H4 (cell line): ENCODE data around the gene TAB2. TPM values are rescaled to one million over a fixed set of nuclear protein-coding genes. Genes with fewer than 3 reads are reported as not detected.
"Not testable (repeated sequence)": the region's sequence is repeated elsewhere in the genome, so short reads cannot be mapped to it uniquely, and the experiment has no call there.

Experiments
- DNase-seq: peaks from one replicate; pipeline ENCODE4 v3.0.0-alpha.2; 2015; ENCODE audit warnings: low spot score
- total RNA-seq: library from RNA; depleted of rRNA; stranded (reverse); fragments of >200 nt; shearing (Covaris generic); gene quantifications from 2 replicates; pipeline ENCODE4 v1.2.3, GENCODE V29; 2014

Gene TAB2
- total RNA-seq, 1 experiment from 2014 or later, result 15.5 TPM

DNA sequence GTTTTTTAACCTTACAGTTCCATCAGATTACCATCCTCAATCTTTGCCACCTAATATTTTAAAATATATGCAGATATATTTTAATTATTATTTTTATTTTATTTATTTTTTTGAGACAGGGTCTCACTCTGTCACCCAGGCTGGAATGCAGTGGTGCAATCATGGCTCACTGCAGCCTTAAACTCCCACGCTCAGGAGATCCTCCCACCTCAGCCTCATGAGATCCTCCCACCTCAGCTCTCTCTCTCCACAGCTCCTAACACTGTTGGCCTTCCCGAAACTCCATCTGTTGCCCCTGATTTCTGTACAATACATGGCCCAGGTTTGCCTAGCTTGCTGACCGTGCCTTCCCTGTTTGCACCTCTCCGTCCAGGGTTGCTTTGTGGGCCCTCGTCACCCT, 4.4 kb upstream of the TAB2 start:
- DNase-seq, result no peak

DNA sequence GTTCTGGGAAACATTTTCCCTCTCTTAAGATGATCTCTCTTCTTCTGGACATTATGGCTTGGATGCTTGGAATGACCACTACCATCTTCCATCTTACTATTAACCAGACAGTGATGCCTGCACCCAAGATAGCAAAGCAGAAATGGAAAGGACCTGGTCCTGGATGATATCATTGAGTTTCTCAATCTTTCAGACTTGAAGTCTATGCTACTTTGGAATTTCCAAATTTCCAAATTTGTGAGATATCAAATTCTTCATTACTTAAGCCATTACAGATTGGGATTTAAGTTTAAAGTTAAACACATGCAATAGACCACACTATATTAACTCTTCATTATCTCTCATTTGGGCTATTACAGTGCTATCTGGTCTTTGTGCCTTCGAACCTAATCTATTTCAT, 3.7 kb upstream of the TAB2 start:
- DNase-seq, result no peak

DNA sequence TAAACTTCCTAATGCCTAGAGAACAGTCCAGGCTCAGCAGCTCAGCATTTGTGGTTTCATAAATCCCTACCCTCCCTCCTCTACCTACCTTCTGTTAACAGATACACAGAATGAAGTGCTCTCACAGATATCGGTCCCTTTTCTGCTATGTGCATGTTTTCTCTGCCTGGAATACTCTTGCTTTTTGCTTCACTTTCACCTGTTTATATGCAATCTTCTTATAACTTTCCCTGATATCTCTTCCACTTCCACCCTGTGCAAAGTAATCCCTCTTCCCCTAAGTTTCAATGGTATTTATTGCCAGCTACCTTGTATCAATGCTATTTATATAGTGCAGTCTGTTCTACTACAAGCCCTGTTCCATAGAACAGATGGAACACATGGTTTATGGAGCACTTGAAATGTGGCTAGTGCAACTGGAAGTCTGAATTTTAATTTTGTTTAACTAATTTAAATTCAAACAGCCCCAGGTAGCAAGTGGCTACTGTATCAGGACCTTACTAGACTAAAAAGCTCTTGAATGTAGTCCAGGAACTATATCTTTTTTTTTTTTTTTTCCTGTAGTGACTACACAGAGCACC, 3.1 kb upstream of the TAB2 start:
- no peak for DNase-seq

DNA sequence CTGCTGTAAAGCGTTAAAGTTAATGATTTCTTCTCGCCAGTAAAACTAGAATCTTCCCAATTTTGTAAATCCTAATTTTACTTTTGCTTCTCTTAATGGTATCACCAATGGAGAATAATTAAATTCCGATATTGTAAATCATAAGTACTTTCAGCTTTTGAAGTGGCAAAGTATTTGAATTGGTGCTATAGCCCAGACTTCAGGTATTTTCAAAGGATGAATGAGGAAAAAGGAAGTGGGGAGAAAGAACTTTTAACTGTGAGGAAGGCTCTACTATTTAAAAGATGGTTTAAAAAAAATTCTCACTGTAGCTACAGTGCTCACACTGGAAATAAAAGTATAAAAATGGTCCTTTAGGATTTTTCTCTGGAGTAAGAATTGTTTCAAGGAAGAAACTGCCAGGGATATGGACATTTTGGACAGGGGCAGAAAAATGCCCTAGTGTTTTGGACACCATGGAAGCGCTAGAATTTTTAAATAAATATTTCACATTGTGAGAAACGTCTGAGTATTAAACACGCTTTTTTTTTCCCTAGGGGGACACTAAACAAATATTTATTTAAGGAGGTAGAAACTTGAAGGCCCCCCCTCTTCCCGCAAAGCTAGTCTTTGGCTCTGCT, 1.3 kb upstream of the TAB2 start:
- no peak for DNase-seq

DNA sequence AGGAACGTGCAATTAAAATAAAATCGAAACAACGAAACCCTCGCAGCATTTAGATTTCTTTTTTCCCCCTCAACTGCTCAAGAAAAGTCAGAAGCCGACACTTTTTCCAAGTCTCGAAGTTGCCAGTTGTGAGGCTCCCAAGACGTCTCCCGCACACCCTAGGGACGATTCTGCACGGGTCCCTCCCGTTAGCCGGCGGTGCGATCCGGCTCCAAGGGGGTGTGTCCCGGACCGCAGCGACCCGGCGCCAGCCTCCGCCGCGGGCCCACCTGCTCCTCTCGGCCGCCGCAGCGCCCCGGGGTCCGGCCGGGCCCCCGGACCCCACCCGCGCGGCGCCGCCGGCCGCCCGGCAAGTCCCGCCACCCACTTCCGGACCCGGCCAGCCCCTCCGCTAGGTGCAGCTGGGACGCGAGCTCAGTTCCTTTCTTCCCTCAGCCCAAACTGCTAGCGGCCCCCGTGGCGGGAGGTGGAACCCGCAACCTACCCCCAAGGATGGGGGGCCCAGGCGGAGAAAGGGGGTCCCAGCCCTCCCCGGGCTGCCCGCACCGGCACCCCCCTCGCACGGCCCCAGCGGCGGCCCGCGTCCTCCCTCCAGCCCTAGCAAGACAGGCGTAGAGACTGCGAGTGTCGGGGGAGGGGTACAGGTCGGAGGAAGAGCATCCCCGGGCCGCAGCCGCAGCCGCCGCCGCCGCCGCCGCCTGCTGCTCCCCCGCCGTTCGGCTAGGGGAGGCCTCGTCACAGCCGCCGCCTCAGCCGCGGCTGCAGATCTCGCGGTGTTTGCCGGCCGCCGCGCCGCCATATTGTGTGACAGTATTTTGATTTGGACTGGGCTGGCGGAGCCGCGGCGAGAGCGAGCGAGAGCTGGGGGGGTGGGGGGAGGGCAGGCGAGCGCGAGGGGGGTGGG, 520 bp upstream of the TAB2 start:
- DNase-seq, result peak; percentile 78

DNA sequence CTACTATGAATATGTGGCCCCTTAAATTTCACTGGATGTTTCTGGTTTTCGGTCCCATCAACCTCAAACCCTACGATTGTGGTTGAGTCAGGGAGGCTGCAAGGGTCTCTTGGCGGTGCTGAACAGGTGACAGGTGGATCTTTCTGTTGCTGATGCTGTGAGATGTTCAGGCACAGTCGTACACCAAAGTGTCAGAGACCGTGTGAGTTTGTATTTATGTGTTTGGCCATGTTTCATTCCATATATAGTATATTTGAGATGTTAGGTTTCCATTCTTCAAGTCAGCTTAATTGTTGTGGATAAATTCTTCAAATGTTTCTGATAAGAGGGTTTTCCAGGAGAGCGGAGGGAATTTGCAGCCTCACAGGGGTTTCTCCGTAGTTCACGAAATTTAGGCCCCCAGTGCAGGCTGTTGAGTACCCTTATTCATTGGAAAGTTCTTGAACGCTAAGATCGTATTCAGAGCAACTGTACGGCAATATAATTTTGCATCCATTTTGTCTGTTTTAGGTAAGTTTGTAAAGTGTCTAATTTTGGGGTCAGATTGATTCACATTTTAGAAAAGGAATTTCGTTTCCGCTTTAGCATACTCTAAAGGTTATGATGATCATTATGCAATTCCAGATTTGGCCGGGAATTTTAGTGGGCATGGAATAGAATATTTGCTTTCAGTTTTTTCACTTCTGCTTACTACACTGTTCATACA, 1.2 kb downstream of the TAB2 start:
- peak; percentile 3 for DNase-seq

DNA sequence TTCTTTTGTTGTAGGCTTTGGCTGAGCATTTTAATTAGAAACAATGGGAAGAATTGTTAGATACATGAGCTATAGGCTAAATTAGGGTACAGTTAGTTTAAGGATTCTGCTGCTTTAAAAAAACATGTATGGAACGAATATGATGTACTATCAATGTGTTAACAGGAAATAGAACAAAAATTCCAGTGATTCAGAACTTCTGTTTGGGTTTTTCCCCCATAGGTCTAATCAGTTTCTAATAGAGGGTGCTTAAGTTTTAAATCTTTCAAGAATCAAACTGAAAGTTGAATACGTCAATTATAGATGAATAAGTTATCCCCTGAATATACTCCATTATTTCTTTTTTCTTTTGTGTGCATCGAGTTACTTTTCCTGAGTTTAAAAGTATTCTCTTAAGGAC, 1.9 kb downstream of the TAB2 start:
- no peak for DNase-seq

DNA sequence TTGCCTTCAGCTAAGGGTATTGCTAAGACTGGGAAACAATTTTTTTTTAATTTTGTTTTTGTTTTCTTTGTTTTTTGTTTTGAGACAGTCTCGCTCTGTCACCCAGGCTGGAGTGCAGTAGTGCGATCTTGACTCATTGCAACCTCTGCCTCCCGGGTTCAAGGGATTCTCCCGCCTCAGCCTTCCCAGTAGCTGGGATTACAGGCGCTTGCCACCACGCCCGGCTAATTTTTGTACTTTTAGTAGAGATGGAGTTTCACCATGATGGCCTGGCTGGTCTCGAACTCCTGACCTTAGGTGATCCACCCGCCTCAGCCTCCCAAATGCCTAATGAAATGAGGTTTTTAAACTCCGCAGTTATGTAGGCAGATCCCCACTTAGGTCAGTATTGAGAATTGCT, 2.5 kb downstream of the TAB2 start:
- not testable (repeated sequence) for DNase-seq

DNA sequence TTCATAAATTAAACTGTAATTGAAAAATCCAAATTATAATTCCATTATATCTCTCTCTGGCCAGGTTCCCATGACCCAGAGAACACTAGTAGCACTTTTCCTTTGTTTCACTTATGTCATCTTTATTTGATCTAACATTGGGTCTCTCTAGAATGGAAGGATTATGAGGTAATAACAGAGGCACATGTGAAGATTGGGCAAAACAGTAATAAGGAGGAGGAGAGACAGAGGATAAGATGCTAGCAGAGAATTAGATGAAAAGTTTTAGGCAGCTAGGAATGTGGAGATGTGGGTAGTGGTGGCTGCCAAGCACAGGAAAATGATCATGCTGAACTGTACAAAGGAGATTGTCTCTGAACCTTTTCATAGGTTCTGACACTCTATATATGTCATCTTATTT, 3.3 kb downstream of the TAB2 start:
- no peak for DNase-seq

DNA sequence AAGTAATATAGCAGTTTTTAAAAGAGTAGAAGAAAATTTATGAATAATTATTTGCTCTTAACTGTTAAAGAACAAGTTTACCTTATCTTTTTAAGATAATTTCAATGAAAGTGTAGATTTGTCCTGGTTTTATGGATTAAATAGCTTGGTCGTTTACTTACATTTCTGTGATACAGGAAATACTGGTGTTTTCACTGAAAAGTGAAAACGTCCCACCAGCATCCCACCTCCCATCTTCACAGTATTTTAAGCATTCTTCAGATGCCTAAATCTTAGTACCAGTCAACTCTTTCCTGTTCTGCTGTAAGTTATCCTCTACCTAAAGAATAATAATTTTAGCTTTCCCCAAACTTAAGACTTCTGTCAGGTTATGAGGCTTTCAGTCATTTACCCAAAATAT, 5.8 kb downstream of the TAB2 start:
- DNase-seq, result no peak

DNA sequence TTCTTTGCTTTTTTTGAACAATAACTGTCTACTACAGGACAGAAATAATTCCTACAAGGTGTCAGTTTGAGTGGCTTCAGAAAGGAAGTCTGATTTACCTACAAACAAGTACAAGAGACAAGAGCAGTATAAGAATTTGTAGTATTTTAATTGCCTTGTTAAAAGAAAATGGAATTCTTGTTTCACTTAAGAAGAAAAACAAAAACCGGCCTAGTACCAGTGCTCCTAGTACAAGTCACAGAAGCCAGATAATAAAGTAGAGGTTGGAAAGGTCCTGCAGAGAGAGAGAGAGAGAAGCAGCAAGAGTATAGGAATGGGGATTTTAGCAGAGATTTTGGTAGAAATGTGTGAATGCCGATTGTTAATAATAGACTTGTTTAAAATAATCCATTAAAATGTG, 6.4 kb downstream of the TAB2 start:
- no peak for DNase-seq

DNA sequence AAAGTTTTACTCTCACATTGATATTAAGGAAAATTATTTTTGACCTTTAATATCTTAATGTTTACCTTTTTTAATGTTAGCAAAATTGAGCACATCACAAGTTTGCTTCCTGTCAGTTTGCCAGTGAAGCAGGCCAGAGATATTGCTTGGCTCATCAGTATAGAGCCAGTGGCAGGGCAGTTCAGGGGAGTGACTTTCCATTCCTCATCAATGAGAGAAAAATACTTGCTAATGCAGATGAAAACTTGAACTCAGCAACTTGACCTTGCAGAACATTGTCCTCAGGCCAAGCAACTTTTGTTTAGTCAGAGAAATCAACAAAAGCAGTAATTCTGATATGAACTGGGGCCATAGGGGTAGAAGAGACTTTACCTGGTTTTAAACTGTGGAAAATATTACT, 6.9 kb downstream of the TAB2 start:
- DNase-seq, result no peak

DNA sequence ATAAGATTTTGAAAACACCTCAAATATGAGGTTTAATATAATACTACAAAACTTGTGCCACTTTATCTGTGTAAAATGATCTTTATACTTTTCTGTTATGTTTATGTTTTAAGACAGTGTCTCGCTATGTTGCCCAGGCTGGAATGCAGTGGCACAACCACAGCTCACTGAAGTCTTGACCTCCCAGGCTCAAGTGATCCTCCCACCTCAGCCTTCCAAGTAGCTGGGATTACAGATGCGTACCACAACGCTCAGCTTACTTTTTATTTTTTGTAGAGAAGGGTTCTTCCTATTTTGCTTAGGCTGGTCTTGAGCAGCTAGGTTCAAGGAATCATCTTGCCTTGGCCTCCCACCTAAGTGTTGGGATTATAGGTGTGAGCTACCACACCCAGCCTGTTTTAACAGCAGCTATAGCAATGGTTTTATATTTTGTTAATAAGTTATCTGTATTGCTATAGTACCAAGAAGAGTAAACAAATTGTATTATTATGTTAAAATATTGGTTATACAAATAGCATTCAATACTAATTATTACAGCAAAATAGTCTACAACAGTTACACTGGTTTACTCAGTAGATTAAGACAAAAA, 8.2 kb downstream of the TAB2 start:
- DNase-seq, result no peak

DNA sequence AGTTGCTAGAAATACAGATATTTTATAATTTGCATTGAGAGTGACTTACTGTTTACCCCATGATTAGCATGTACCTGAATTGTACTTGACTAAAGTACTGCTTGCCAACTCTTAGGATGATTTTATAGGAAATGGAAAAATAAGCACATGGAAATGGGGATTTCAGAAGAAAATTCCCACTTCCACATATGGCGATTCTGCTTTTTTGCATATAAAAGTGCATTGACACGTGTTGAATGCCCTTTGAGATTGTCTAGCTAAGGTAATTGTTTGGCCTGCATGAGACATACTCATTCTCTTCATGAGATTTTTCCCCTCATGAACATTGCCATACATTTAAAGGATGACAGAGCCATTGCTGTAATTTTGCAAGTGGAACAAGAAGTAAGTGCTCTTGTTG, 10.1 kb downstream of the TAB2 start:
- no peak for DNase-seq

DNA sequence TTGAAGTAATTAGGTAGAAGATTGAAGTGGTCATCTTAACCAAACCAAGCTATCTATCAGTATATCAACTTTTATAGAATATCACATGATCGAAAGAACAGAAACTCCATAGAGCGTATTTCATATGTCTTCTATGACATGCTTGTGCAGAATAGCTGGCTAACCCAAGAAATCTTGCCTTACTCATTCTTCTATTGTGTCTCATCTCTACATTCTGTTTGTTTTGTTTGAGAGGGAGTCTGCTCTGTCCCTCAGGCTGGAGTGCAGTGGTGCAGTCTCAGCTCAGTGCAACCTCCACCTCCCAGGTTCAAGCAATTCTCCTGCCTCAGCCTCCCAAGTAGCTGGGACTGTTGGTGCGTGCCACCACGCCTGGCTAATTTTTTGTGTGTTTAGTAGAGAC, 10.6 kb downstream of the TAB2 start:
- DNase-seq, result no peak

DNA sequence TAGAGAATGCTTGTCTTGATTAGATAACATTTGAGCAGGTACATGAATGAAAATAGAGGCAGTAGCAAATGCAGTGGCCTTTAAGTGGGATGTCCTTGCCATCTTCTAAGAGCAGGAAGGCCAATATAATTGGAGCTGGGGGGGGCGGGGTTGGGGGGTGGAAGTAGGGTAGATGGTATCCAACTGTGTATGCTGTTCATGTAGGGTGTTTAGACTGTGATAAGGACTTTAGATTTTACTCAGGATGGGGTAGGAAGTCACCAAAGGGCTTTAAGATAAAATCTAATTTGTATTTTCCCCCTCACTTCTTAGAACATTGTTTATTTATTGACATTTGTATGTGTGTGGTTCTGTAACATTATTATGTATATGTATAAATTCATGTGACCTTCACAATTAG, 12.0 kb downstream of the TAB2 start:
- DNase-seq, result no peak

DNA sequence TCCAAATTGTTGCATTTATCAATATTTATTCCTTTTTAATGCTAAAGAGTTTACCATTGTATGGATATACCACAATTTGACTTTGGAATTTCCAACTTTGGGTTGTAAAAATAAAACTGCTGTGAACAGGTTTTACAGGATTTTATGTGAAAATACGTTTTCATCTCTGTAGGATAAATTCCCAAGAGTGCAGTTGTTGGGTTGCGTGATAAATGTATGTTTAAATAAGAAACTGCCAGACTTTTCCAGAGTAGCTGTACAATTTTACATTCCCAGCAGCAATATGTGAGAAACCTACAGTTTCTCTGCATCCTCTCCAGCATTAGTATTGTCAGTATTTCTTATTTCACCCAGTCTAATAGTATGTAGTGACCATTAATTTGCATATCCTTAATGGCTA, 12.6 kb downstream of the TAB2 start:
- no peak for DNase-seq

DNA sequence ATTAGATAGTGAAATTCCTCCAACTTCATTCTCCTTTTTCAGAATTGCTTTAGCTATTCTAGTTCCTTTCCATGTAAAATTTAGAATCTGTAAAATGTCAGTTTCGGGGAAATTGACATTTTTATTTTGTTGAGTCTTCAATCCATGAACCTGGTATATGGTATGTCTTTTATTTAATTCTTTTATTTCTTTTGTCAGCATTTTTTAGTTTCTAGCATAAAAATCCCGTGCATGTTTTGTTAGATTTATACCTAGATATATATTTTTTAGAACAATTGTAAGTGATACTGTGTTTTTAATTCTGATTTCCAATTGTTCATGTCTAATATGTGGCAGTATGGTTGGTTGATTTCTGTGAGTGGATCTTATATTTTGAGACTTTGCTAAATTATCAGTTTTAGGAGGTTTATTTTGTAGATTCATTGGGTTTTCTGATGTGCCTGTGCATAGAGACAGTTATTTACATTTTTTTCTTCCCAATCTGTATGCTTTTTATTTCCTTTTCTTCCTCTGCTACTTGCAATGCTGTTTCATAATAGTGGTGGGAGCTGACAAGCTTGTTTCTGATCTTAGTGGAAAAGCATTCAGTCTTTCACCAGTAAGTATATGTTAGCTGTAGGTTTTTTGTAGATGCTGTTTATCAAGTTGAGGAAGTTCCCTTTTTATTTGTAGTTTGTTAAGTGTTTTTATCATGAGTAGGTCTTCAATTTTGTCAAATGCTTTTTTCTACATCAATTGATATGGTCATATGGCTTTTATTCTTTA, 13.7 kb downstream of the TAB2 start:
- no peak for DNase-seq

DNA sequence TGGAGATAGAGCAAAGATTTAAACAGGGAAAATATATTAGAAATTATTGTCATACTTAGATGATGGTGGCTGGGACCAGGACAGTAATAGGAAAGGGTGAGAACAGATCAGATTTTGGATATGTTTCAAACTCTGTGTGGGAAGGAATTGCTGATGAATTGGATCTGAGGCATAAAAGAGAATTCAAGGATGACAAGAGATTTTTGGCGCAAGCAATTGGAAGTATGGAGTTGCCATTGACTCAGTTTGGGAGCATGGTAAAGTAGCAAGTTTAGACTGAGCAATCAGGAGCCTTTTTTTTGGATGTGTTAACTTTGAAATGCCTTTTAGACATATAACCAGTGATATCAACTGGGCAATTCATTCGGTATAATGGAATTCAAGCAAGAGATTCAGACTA, 14.4 kb downstream of the TAB2 start:
- no peak for DNase-seq

DNA sequence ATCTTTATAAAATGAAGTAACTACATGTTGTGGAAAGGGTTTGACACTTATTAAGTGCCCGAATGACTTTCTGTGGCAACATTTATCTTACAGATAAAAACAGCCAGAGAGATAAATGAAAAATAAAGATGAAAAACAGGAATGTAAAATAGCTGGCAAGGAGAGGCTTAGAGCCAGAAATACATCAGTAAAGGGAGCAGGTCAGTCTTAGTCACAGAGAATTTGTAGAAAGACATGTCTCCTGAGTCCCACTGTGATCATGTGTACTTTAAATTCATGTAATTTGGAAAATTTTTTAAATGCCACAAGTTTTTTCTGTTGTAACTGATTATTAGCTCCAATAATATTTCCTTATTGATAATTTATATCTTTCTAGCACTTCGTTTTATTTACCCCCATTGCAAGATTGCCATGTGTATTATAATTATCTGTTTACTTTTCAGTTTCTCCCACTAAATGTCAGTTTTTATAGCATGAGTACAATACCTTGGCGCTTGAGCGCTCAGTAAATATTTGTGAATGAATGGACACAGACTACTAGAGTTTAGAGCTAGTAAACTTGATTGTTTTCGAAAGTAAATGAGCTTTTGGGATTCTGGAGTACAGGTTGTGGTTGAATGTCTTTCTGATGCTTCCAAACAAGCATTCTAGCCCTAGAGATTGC, 15.2 kb downstream of the TAB2 start:
- no peak for DNase-seq

DNA sequence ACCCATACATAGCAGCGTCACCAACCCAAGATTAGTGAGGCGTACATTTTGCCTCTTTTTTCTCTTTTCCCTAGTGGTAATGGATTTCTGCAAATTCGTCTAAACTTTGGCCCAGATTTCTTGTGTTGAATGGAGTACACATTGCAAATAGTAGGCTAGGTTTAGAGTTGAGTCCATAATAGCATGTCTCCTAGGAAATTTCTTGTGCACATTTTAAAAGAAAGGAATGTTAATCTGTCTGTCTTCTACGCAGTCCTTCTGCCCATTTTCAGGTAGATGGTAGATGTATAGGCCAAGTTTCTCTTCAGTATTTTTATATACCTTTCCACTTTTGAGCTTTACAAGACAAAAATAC, 15.7 kb downstream of the TAB2 start:
- no peak for DNase-seq
